GM21576 (cell line): ENCODE measurements around the gene COPS4.
"Not testable (repeated sequence)": the region's sequence is repeated elsewhere in the genome, so short reads cannot be mapped to it uniquely, and the experiment has no call there.

Experiments used
- ATAC-seq: cut with Tn5 transposase; IDR thresholded peaks from one replicate; pipeline ENCODE4 v1.9.1; 2021; ENCODE audit warnings: mild to moderate bottlenecking, moderate library complexity; ENCODE audit not compliant: unreplicated experiment

Gene COPS4

DNA sequence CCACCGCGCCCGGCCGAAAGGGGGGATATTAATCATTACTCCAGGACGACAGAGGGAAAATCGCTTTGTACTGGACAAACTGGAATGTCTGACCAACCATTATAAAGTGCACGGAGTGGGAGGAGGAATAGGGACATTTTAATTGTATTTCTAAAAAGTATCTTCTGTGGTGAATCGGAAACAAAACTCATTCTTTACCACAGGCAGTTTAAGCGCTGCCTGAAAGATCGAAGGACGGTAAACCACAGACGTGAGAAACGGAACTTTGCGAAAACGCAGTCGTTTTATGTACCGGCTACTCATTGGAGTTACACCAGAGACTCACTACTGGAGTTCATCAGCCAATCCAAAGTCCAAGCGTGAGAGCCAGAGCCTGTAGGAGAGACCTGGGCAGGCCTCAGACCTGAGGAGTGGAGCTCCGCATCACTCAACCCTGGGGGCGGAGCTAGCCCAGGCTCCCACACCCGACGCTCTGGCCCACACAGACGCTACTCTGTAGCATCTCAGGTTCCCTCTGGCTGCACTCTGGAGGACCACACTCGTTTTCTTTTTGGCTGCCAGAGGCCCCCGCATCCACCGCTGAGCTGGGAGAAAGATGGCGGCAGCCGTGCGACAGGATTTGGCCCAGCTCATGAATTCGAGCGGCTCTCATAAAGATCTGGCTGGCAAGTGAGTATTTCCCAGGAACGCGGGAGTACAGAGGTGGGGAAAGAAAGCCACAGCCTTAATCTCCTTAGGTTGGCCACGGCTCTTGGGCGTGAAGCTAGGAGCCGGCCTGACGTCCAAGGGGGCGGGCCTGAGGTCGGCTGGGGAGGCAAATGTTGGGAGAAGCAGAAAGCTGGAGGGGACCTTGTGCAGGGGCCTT lies at the start of gene COPS4:
TSS of gene COPS4 (plus strand) at position 554 of the 865 bp plus-strand sequence. CDS start at position 596, 42 bp downstream.
- ATAC-seq, result peak; percentile 99

DNA sequence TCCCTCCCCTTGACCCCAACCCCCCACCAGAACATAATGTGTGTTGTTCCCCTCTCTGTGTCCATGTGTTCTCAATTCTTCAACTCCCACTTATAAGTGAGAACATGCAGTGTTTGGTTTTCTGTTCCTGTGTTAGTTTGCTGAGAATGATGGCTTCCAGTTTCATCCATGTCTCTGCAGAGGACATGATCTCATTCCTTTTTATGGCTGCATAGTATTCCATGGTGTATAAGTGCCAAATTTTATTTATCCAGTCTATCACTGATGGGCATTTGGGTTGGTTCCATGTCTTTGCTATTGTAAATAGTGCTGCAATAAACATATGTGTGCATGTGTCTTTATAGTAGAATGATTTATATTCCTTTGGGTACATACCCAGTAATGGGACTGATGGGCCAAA lies 47.5 kb upstream of the COPS4 start:
- ATAC-seq, result not testable (repeated sequence)

DNA sequence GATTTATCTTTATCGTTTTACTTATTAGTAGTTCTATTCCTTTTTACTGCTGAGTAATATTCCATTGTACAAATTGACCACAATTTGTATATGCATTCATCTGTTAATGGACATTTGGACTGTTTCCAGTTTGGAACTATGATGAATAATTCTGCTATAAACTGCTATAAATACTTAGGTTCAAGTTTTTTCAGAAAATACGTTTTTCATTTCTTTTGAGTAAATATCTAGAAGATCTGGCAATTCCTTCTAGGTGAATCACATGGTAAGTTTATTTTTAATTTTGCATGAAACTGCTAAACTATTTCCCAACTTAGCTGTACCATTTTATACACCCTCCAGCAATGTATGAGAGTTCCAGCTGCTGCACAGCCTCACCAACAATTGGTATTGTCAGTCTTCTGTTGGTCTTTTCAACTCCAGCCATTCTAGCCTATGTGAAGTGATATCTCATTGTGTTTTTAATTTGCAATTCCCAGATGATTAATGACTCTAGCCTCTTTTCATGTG lies 46.6 kb upstream of the COPS4 start:
- ATAC-seq, result no peak

DNA sequence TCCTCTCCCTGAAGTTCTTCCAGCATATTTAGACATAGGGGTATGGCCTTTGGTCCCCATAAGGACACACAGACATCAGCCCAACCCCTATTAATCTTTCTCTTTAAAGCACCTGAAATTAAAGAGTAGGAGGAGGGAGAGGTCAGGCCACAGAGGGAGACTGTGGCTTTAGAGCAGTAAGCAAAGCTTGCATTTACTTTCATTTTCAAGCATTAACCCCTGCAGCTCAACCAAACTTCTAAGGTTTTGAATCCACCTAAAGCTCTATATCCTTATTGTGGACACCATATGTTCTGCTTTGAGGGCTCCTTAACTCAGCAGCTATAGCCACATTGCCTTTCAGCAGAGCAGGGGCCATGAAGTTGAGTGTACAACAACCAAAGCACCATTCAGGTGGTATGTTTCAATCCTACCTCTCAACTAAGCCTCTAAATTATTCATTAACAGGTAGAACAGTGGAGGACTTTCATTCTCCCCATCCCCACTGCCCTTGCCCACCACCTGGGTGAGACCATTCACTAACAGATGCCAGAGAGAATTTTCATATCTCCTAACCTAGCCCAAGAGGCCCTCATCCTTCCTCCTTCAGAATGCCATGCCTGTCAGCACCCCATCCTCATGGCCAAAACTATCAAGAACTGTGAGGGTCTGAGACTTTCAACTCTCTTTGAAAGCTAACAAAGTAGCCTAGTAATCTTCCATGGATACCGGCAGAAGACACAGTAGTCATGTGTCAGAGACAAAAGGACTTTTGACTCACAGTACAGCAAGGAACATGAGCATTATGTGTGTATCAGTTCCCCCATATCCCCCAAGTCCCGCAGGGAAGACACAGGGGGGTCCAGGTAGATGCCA lies 45.2 kb upstream of the COPS4 start:
- ATAC-seq, result peak; percentile 94

DNA sequence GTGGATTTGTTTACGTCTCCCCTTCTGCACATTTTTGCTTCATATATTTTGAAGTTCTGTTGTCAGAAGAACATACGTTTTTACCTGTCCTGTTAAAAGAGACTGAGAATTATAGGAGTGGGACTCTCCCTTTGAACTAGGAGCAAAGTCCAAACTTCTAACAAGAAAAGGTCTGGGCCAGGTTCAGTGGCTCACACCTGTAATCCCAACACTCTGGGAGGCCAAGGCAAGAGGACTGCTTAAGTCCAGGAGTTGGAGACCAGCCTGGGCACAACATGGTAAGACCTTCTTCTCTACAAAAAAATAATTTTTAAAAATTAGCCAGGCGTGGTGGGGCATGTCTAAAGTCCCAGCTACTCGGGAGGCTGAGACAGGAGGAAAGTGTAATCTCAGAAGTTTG lies 40.1 kb upstream of the COPS4 start:
- ATAC-seq, result no peak

DNA sequence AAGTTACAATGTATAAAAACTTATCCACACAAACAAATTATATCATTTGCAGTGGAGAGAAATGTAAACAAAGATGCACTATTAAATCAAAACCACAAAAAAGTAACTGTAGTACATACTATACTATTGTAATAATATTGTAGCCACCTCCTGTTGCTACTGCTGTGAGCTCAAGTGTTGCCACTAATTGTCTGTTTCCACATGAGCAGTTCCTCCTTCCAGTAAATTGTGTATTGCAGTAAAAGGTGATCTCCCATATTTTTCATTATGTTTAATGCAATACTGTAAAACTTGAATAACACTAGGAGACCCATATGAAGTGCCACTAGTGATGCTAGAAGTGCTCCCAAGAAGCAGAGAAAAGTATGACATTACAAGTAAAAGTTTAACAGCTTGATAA lies 36.1 kb upstream of the COPS4 start:
- no peak for ATAC-seq

DNA sequence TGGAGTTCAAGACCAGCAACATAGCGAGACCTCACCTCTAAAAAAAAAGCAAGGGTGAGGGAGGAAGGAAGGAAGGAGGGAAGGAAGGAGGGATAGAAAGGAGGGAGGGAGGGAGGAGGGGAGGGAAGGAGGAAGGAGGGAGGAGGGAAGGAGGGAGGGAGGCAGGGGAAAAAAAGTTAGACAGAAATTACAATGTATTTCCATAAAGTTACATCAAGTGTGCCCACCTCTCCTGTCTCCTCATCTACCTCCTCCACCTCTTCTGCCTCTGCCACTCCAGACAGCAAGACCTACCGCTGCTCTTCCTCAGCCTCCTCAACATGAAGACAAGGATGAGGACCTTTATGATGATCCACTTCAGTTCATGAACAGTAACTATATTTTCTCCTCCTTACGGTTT lies 32.7 kb upstream of the COPS4 start:
- ATAC-seq, result no peak

DNA sequence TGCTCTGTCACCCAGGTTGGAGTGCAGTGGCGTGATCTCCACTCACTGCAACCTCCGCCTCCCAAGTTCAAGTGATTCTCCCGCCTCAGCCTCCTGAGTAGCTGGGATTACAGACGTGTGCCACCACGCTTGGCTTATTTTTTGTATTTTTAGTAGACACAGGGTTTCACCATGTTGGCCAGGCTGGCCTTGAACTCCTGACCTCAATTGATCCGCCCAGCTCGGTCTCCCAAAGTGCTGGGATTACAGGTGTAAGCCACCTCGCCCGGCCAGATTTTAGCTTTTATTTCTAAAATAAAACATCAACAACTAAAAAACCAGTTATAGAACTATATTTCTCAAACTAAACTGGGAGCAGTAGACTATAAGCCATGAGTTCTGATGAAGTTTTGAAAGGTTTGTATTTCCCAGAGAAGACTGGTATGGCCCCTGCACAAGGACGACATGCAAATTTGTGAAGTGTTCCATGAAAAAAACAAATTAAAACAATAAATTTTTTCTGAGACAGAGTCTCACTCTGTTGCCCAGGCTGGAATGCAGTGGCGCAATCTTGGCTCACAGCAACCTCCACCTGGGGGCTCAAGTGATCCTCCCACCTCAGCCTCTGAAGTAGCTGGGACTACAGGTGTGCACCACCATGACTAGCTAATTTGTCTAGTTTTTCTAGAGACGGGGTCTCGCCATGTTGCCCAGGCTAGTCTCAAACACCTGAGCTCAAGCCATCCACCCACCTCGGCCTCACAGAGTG lies 31.8 kb upstream of the COPS4 start:
- ATAC-seq, result not testable (repeated sequence)

DNA sequence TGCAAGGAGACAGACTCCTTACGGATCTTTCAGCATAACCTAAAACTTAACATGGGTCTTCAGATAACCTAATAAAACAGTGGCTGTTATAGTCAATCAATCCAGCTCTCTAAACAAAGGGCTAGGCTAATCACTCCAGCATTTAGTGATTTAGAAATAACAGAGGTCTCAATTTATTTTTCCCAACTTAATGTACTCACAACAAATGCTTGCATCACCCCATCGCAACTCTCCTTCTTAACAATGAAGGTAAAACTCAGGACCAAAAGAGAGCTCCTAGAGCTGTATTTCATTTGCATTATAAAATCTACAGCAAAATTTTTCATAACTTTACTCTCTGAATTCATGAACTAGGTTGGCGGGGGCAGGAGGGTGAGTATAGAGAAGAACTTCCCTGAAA lies 25.5 kb upstream of the COPS4 start:
- ATAC-seq, result no peak

DNA sequence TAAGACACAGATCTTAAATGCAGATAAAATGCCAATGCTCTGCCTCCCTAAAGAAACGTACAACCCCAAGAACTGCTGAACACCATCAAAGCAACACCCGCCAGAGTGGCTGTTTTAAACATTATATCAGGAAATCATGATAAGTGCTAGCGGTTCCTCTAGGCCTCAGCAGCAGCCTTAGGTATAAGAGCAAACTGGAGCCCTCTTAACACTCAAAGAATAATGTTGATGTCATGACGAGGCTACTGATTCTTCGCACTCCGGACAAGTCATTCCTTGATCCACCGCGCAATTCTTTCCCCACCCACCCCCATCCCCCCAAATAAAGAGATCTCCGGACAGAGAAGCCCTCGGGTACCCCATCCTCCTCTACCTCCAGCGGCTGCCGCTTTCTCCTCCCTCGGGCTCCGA lies 24.9 kb upstream of the COPS4 start:
- ATAC-seq, result no peak

DNA sequence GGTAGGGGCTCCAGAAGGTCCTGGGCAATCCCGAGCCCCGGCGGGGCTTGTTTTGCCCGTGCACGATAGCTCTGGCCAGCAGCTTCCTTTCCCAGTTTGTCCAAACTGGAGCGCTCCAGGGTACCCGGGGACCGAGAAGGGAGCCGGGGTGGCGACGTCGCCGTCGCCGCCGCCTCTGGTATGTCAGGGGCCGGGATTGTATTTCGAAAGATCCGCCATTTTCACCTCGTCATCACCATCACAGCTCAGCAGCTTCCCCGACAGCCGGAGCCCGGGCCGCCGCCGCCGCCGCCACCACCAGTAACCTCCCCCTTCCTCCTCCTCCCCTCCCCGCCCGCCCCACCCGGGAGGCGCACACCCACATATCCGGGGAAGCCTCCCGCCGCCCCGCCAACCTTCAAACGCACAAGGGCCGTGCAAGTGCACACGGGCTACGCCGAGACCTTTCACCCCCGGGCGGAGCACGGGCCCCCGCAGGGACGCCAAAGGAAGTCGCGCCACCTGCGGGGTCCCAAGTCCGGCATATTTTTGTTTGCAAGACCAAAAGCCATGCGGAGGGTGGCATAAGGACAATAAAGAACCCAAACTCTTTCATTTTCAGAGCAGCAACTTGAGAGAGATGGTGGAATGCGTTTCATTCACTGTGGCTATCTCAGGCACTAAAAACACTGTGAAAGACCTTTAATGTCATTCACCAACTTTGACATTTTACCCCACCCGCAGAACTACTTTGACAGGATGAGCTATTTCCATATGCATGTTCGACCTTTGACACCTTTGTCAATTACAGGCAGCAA lies 24.3 kb upstream of the COPS4 start, which contains the start of gene LIN54:
TSS of gene LIN54 (minus strand) at position 302 of the 797 bp plus-strand sequence. CDS start 25,979 bp downstream, outside the sequence.
- peak; percentile 41 for ATAC-seq

DNA sequence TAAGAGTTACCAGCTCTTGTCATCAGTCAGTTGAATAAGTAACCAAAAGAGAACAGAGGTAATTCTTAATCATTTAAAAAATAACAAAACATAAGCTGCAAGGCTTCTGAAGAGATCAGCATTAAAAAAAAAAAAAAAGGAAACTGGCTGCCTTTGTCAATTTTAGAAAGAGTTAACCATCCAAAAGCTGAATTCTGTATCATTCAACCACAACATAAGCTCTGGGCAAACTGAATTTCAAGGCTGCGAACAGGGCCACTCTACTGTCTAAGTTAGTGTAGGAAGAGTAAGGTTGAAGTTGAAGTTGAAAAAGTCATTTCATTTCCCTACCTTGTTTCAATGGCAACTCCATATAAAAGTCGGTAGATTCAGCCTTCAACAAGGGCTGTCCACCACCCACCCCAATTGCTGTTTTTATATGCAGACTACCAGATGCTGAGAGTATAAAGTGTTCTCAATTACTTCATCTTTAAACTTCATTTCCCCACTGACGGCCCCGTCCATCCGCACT lies 23.2 kb upstream of the COPS4 start:
- no peak for ATAC-seq

DNA sequence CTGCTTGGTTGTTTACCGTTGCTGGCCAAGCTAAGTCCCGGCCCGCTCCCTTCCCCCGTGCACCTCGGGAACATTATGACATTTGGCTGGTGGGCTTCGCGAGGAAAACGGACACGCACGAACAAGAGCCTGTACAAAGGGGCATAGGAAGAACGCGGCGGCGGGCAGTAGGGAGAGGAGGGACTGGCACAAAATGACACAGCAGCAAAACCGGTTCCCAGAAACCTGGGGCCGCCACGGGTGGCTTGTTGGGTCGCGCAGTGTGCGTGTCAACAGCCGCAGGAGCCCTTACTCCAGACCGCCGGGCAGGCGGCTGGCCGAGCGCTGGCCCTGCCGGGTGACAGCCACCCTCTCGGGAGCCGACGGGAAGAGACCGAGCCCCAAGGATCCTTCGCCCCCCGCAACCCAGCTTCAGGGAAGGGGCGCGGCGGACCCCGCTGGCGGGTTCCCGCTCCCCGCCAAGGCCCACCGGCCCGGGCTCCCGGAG lies 22.7 kb upstream of the COPS4 start:
- peak; percentile 5 for ATAC-seq

DNA sequence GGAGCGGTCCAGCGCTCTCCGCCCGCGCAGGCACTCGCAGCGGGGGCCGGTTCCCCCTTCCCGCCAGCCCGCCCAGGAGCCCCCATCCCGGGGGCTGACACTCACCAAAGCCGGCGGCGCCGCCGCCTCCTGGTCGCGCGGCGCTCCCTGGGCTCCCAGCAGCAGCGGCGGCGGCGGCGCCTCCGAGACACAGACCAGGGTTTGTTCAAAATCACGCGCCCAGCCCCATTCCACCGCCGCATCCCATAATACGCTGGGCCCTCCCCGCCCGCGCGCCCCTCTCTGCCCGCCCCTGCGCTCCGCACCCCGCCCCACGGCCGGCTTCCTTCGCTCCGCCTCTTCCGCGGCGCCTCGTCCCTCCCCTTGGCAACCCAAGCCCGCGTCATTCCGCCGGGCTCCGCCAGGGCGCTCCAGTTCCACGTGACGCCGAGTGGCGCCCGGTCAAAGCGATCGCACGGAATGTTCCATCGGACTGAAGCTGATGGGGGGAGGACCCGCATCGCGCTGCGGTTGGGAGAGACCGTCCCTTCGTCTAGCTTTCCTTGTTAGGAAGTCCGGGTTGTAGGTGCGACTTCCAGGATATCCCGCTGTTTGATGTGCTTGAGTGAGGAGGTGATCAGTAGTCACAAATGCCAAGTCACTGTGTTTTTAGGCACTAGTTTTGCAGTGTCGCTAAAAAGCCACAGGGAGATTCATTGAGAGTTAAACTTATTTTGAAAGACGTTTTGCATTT lies 22.1 kb upstream of the COPS4 start:
- ATAC-seq, result peak; percentile 81

DNA sequence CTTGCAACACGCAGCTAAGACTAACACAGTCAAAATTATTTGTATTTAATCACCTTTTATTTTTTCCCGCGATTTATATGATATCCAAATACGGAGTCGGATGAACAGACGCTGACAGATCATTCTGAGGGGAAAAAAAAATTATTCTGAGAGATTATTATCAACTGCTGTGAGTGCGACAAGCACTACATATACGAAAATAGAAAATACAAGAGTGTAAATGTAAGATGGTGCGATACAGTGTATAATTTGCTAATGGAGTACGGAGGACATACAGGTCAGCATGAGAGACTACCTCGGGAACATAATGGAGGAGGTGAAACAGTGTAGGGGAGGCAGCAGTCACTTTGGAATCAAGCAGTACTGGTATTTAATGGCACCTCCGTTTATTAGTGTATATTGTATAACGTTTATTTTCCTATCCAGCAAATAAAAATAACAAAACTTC lies 21.5 kb upstream of the COPS4 start:
- no peak for ATAC-seq

DNA sequence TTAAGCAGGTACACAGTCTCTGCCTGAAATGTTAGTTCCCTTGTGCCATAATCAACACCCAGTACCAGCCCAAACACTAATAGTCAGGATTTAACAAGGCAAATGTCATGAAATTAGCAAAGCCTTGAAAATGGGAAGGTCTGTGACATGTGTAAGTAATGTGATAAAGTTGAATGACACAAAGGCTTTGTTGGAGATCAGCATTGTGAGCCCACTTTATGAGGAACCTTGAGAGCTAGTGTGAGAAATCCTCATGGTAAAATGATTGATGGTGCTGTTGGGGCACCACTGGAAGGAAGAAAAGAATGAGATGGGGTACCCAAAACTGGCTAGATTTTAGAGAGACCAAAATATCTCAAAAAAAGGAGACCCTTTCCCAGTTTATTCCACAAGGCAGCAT lies 21.1 kb upstream of the COPS4 start:
- ATAC-seq, result no peak

DNA sequence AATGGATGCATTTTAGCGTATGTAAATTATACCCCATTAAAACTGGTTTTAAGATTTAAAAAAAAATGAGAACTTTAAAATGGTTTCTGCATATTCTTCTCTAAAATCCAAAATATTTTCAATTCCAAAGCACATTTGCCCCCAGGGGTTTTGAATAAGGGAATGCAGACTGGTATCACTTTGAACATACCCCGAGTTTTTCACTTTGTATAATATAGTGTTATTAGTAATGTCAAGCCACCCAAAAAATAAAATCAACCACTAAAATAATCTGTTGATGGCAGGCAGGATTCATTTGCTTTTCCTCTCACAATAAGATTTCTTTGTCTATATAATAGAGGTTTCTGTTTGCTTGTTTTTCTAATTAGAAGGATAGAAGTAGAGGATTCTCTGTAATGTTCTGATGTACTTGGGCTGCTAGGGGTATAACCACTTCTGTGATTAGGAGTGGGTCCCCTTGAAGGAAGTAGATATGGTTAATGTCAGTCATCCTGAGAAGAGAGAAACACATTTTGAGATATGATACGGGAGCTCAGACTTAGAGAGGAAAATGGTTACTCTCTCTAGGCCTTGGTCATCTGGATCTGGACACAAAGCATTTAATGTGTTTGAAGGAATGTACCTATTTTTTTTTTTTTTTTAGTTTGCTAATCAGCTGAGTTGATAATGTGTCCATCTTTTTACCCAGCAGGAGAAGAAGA lies 15.0 kb upstream of the COPS4 start:
- ATAC-seq, result no peak

DNA sequence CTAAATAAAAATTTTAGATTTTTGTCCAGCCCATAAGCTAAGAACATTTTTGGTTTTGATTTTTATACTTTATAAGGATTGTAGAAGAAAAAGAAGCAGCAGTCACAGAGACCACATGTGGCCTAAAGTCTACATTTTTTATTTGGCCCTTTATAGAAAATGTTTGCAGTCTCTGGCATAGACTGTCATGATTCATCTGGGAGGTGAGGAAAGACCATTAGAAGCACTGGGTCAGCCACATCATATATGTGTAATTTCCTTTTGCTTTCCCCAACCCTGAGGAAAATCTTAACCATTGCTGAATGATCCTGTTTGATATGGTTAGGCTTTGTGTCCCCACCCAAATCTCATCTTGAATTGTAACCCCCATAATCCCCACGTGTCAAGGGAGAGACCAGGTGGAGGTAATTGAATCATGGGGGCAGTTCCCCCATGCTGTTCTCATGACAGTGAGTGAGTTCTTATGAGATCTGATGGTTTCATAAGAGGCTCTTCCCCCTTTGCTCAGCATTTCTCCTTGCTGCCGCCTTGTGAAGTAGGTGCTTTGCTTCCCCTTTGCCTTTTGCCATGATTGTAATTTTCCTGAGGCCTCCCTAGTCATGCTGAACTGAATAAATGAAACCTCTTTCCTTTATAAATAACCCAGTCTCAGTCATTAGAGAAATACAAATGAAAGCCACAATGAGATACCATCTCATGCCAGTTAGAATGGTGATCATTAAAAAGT lies 12.1 kb upstream of the COPS4 start:
- no peak for ATAC-seq
